ENCODE measurements around the gene ABR.
"Not testable (repeated sequence)": the region's sequence is repeated elsewhere in the genome, so short reads cannot be mapped to it uniquely, and the experiment has no call there.

Gene ABR

DNA sequence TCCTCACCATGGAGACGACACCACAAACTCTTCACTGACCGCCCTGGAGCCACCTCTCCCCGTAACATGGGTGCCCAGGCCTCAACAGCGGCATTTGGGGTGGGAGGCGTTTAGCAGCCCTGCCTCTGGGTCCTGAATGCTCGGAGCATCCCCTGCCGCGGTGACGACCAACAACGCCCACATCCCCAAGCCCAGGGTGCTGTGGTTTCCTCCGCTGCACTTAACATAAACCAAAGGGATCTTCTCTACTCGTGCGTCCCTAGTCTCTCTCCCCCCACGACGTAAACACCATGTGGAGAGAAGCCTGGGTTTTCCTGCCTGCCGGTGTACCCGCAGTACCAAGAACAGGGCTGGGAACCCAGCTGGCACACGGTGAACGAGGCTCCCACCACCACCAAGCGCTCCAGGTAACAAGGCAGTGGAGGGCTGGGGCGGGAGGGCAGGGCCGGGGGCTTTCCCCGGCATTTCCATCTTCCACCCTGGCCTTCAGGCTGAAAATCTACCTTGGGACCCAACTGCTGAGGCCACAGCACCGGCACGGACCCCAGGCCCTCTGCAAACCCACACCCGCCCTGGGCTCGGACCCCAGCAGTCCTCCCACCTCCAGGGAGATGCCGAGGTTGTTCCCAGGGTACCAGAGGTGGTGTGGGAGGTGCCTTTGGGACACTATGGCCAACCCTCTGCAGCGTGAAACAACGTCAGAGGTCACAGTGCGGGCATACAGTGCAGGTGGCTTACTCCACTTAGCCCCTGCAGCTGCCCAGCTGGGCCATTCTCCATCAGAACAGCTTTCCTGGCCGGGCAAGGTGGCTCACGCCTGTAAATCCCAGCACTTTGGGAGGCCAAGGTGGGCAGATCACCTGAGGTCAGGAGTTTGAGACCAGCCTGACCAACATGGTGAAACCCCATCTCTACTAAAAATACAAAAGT is 128.5 kb downstream of the ABR start:
- Histone ChIP-seq H3K9ac (ENCODE audit: low read length in 2 of 2) (no peak overlapping the region), H3K4me3 (ENCODE audit: low read length in 2 of 2) (no peak overlapping the region), H3K4me1 (ENCODE audit: control insufficient read depth, insufficient read depth, low read length) (peaks cover 29% of the 10 kb centered on the region), H3K9me3 (ENCODE audit: control insufficient read depth in 2 of 2, low read length in 2 of 2) (no peaks in the 10 kb centered on the region), H3K27ac (ENCODE audit: low read length) (no peak overlapping the region), H3K36me3 (ENCODE audit: control insufficient read depth in 2 of 2, insufficient read depth in 2 of 2, low read length in 2 of 2) (peaks cover 14 to 22% of the 10 kb centered on the region in 2 donors), H3K27me3 (ENCODE audit: control insufficient read depth in 1 of 2, insufficient read depth in 2 of 2, low read length in 2 of 2) (no peaks in the 10 kb centered on the region)

DNA sequence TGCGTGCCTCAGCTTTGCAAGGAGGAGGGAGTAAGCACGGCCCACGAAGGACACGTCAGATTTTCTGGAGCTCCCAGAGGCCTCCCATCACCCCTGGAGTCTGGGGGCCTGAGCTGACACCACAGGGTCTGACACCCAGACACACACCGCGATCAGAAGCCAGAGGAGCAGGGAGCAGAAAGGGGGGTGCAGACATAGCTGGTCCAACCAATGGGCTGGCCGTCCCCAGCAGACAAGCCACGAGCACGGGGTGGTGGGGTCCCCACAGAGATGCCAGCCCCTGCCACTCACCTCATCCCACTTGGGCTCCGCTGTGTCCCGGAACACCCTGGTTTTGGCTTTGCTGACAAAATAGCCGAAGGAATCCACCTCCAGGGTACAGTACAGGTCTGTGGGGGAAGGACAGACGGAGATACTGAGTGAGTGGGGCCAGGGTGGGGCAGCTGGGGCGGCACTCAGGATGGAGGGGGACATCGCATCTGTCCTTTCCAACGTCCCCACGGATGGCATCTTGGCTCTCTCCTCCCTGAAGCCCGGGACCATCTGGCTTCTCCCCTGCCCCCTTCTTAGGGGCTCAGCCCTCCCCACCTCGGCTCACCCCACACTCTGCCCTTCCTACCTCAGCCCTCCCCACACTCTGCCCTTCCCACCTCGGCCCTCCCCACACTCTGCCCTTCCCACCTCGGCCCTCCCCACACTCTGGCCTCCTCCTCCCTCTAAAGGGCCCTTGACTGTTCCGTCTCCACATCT is 129.4 kb downstream of the ABR start:
- H3K9me3 ChIP-seq (ENCODE audit: control insufficient read depth in 2 of 2, low read length in 2 of 2), result no peaks in the 10 kb centered on the region
- no peak overlapping the region for H3K27ac ChIP-seq (ENCODE audit: low read length)
- H3K27me3 ChIP-seq (ENCODE audit: control insufficient read depth in 1 of 2, insufficient read depth in 2 of 2, low read length in 2 of 2), result no peaks in the 10 kb centered on the region
- H3K9ac ChIP-seq (ENCODE audit: low read length in 2 of 2), result no peak overlapping the region
- no peak overlapping the region for H3K4me3 ChIP-seq (ENCODE audit: low read length in 2 of 2)
- H3K4me1 ChIP-seq (ENCODE audit: control insufficient read depth, insufficient read depth, low read length), result peaks cover 25% of the 10 kb centered on the region
- peaks cover 14 to 22% of the 10 kb centered on the region in 2 donors for H3K36me3 ChIP-seq (ENCODE audit: control insufficient read depth in 2 of 2, insufficient read depth in 2 of 2, low read length in 2 of 2)

DNA sequence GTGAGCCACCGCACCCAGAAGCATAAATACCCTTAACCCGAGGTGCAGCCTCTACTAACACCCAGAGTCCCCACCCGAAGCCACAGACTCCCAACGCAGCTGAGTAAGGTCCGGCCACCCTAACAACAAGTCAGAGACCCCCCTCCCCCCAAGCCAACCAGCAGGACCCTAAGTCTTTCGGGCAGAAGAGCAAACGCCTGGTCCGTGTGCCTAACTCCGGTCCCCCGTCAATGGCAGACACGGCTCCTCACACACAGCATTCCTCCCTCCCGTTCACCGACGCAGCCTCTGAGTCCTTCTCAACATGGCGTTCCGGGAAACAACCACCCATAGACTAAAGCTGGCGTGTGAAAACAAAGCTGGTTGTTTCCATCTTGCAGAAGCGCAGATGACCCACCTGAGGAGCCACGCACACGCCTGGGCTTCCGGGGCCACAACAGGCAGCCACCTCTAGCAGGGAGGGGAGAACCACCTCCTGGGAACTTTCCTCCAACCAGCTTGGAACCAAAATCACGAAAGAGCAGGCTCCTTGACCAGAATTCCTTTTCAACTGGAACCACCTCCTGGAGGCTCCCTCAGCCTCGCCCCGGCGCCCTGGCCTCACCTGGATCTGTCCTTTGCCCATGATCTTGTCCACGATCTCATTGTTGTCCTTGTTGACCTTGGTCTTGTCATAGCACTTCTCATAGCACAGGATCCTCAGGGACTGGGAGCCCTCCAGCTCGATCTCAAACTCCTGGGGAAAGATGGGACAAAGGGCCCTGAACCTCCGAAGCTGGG is 130.1 kb downstream of the ABR start:
- peaks cover 14 to 20% of the 10 kb centered on the region in 2 donors for H3K36me3 ChIP-seq (ENCODE audit: control insufficient read depth in 2 of 2, insufficient read depth in 2 of 2, low read length in 2 of 2)

DNA sequence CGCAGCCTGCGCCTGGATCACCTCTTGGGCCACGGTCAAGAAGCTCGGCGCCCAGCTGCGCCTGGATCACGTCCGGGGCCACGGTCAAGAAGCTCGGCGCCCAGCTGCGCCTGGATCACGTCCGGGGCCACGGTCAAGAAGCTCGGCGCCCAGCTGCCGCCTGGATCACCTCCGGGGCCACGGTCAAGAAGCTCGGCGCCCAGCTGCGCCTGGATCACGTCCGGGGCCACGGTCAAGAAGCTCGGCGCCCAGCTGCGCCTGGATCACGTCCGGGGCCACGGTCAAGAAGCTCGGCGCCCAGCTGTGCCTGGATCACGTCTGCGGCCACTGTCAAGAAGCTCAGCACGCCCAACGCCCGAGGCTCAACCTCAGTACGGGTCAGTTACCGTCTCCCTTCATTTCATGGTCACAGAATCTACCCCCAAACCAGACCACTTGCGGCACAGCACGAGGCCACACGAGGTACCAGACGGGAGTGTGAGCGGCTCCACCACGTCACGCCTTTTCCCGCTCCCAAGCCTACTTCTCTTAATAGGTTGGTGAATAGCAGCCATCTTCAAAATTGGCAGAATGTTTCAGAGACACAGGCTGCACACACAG is 131.2 kb downstream of the ABR start:
- H3K4me1 ChIP-seq (ENCODE audit: control insufficient read depth, insufficient read depth, low read length), result peaks cover 26% of the 10 kb centered on the region
- not testable (repeated sequence) for H3K27ac ChIP-seq (ENCODE audit: low read length); H3K9ac ChIP-seq (ENCODE audit: low read length in 2 of 2); H3K9me3 ChIP-seq (ENCODE audit: control insufficient read depth in 2 of 2, low read length in 2 of 2); H3K4me3 ChIP-seq (ENCODE audit: low read length in 2 of 2); H3K27me3 ChIP-seq (ENCODE audit: control insufficient read depth in 1 of 2, insufficient read depth in 2 of 2, low read length in 2 of 2)
- peaks cover 7 to 13% of the 10 kb centered on the region in 2 donors for H3K36me3 ChIP-seq (ENCODE audit: control insufficient read depth in 2 of 2, insufficient read depth in 2 of 2, low read length in 2 of 2)

More for the DNA sequence above, 130.1 kb downstream of the ABR start:
- Histone ChIP-seq H3K27me3 (ENCODE audit: control insufficient read depth in 1 of 2, insufficient read depth in 2 of 2, low read length in 2 of 2) (no peaks in the 10 kb centered on the region), H3K4me3 (ENCODE audit: low read length in 2 of 2) (no peak overlapping the region), H3K9ac (ENCODE audit: low read length in 2 of 2) (no peak overlapping the region), H3K9me3 (ENCODE audit: control insufficient read depth in 2 of 2, low read length in 2 of 2) (no peaks in the 10 kb centered on the region), H3K27ac (ENCODE audit: low read length) (no peak overlapping the region), H3K4me1 (ENCODE audit: control insufficient read depth, insufficient read depth, low read length) (peaks cover 25% of the 10 kb centered on the region)

DNA sequence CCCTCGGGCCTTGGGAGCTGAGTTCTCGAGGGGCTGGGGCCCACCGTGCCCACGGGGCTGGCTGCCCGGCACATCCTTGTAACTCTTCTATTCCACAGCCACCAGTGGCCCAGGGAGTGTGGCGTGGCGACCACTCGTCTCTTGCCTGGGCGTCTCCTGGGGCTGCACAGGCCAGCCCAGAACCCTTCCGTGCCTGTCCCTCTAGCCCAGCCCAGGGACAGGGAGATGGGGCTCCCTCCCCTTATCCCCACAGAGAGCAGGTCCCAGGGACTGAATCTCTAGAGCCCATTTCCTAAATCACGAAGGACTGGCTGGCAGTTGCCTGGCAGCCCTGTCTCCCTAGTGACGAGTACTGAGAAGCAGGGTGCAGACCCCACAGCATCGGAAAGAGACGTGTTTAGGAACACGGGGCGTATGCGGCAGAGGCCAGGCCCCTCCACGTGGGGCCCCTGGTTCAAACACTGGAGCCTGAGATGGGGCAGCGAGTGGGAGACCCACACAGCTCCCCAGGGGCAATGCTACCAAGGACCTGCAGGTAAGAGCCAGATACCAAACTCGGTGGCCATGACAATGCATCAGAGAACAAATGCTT is 131.8 kb downstream of the ABR start:
- H3K27ac ChIP-seq (ENCODE audit: low read length), result peak overlapping the region; percentile 78
- peaks cover 5 to 10% of the 10 kb centered on the region in 2 donors for H3K36me3 ChIP-seq (ENCODE audit: control insufficient read depth in 2 of 2, insufficient read depth in 2 of 2, low read length in 2 of 2)
- H3K4me3 ChIP-seq (ENCODE audit: low read length in 2 of 2), result peak overlapping the region in 1 of 2 donors; percentile 52
- no peaks in the 10 kb centered on the region for H3K9me3 ChIP-seq (ENCODE audit: control insufficient read depth in 2 of 2, low read length in 2 of 2)
- peaks cover 26% of the 10 kb centered on the region for H3K4me1 ChIP-seq (ENCODE audit: control insufficient read depth, insufficient read depth, low read length)
- peak overlapping the region in 1 of 2 donors; percentile 35 for H3K9ac ChIP-seq (ENCODE audit: low read length in 2 of 2)
- no peaks in the 10 kb centered on the region for H3K27me3 ChIP-seq (ENCODE audit: control insufficient read depth in 1 of 2, insufficient read depth in 2 of 2, low read length in 2 of 2)

DNA sequence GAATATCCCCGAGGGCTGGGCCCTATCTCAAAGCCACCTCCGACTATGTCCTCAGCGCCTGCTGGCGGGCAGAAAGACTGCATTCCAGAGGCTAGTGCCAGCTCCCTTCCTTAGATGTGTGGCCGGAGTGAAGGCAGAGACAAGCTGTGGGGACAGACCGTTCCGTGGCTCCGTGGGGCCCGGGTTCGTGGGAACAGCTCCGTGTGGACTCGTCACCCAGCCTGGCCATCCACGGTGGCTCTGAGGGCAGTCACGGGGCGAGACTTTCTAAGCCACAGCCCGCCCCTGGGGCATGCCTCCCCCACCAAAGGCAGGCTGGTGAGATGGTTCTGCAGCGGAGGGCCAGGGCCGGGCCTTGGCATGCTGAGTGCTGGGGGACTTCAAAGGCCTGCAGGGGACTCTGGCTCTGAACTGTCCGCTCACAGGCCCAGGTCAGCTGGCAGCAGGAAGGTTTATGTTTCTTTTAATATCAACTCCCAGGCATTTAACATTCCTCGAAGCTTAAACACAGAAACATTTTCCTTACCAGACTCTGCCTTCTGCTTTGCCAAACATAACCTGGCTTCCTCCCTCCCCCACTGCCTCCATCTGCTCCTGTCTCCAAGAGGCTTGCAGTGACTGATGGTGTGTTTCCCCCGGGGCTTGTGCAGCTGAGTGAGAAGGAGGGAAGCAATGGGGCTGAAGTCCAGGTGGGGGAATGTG is 132.5 kb downstream of the ABR start:
- Histone ChIP-seq H3K9me3 (ENCODE audit: control insufficient read depth in 2 of 2, low read length in 2 of 2) (no peaks in the 10 kb centered on the region), H3K36me3 (ENCODE audit: control insufficient read depth in 2 of 2, insufficient read depth in 2 of 2, low read length in 2 of 2) (peaks cover 8 to 13% of the 10 kb centered on the region in 2 donors), H3K9ac (ENCODE audit: low read length in 2 of 2) (peak overlapping the region in 1 of 2 donors; percentile 35), H3K4me1 (ENCODE audit: control insufficient read depth, insufficient read depth, low read length) (peaks cover 26% of the 10 kb centered on the region), H3K4me3 (ENCODE audit: low read length in 2 of 2) (peak overlapping the region in 1 of 2 donors; percentile 52), H3K27me3 (ENCODE audit: control insufficient read depth in 1 of 2, insufficient read depth in 2 of 2, low read length in 2 of 2) (no peaks in the 10 kb centered on the region), H3K27ac (ENCODE audit: low read length) (peak overlapping the region; percentile 78)

DNA sequence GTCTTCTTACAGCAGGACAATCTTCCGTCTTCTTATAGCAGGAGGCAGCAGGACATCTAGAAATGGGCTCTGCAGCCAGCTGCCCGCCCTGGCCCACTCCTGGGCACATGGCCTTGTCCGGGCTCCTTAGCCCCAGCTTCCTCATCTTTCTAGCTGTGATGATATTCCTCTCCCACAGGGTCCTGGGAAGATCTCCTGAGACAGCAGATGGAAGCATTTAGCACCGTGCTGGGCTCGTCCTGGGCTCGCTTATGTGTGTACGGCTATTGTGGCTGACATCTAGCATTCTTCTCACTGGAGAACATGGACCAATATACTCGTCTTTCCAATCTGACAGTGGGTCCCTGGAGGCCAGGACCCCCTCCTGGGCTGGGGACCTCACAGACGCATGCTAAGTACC is 134.3 kb downstream of the ABR start:
- H3K9ac ChIP-seq (ENCODE audit: low read length in 2 of 2), result no peak overlapping the region
- no peaks in the 10 kb centered on the region for H3K27me3 ChIP-seq (ENCODE audit: control insufficient read depth in 1 of 2, insufficient read depth in 2 of 2, low read length in 2 of 2)
- H3K4me1 ChIP-seq (ENCODE audit: control insufficient read depth, insufficient read depth, low read length), result peaks cover 34% of the 10 kb centered on the region
- H3K4me3 ChIP-seq (ENCODE audit: low read length in 2 of 2), result no peak overlapping the region
- peaks cover 11 to 19% of the 10 kb centered on the region in 2 donors for H3K36me3 ChIP-seq (ENCODE audit: control insufficient read depth in 2 of 2, insufficient read depth in 2 of 2, low read length in 2 of 2)
- no peak overlapping the region for H3K27ac ChIP-seq (ENCODE audit: low read length)
- no peaks in the 10 kb centered on the region for H3K9me3 ChIP-seq (ENCODE audit: control insufficient read depth in 2 of 2, low read length in 2 of 2)

DNA sequence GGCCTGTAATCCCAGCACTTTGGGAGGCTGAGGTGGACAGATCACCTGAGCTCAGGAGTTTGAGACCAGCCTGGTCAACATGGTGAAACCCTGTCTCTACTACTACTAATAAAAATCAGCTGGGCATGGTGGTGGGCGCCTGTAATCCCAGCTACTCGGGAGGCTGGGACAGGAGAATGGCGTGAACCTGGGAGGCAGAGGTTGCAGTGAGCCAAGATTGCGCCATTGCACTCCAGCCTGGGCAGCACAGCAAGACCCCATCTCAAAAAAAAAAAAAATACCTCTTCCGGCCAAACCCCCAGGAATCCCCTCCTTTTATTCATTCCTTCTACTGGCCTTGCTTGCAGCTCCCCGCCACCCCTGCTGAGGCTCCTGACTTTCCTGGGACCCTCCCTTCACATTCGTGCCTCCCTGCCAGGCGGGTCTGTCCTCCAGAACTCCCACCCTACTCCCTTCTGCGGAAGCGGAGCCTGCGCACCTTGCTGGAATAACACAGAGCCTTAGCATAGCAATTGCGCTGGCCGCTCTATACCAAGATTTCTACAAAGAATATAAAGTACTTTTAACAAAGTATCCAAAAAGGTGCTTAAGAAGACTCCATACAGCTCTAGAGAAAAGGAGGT is 135.3 kb downstream of the ABR start:
- not testable (repeated sequence) for H3K9ac ChIP-seq (ENCODE audit: low read length in 2 of 2); H3K9me3 ChIP-seq (ENCODE audit: control insufficient read depth in 2 of 2, low read length in 2 of 2); H3K27me3 ChIP-seq (ENCODE audit: control insufficient read depth in 1 of 2, insufficient read depth in 2 of 2, low read length in 2 of 2); H3K4me3 ChIP-seq (ENCODE audit: low read length in 2 of 2); H3K27ac ChIP-seq (ENCODE audit: low read length)
- Histone ChIP-seq H3K36me3 (ENCODE audit: control insufficient read depth in 2 of 2, insufficient read depth in 2 of 2, low read length in 2 of 2) (peaks cover 7 to 11% of the 10 kb centered on the region in 2 donors), H3K4me1 (ENCODE audit: control insufficient read depth, insufficient read depth, low read length) (peaks cover 38% of the 10 kb centered on the region)

DNA sequence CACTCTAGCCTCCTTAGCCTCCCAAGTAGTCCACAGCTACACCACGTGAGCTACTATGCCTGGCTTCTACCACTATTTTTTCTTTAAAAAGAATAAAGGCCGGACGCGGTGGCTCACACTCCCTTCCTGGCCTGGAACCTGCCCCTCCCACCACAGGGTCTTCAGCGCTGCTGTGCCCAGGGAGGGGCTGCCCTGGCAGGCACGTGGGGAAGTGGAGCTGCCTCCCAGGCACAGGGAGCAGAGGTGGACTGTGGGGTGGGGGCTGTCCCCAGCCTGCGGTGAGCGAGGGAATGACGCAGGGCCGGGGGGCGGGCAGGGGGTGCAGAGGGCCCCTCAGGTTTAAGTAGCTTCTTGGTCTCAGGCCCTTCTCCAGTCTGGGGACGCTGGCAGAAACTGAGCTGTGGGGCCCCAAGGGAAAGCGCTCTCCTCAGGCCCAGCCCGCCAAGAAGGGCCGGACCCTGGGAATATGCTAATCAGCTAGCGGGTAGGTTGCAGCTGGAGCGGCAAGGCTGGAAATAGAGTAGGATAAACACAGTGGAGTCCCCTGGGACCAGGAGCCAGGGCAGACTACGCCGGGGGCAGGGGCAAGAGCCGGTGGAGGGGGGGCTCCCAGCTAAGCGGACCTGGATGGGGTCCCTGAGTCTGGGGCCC is 136.1 kb downstream of the ABR start:
- peak overlapping the region in 1 of 2 donors; percentile 52 for H3K4me3 ChIP-seq (ENCODE audit: low read length in 2 of 2)

More for the DNA sequence above, 136.1 kb downstream of the ABR start:
- peaks cover 36% of the 10 kb centered on the region for H3K4me1 ChIP-seq (ENCODE audit: control insufficient read depth, insufficient read depth, low read length)
- H3K9ac ChIP-seq (ENCODE audit: low read length in 2 of 2), result no peak overlapping the region
- peaks cover 7 to 11% of the 10 kb centered on the region in 2 donors for H3K36me3 ChIP-seq (ENCODE audit: control insufficient read depth in 2 of 2, insufficient read depth in 2 of 2, low read length in 2 of 2)
- H3K27me3 ChIP-seq (ENCODE audit: control insufficient read depth in 1 of 2, insufficient read depth in 2 of 2, low read length in 2 of 2), result no peaks in the 10 kb centered on the region
- H3K27ac ChIP-seq (ENCODE audit: low read length), result peak overlapping the region; percentile 37
- no peaks in the 10 kb centered on the region for H3K9me3 ChIP-seq (ENCODE audit: control insufficient read depth in 2 of 2, low read length in 2 of 2)
